Measurements from ENCODE around the gene NAALAD2.
"Not testable (repeated sequence)": the region's sequence is repeated elsewhere in the genome, so short reads cannot be mapped to it uniquely, and the experiment has no call there.

NAALAD2 gene

DNA sequence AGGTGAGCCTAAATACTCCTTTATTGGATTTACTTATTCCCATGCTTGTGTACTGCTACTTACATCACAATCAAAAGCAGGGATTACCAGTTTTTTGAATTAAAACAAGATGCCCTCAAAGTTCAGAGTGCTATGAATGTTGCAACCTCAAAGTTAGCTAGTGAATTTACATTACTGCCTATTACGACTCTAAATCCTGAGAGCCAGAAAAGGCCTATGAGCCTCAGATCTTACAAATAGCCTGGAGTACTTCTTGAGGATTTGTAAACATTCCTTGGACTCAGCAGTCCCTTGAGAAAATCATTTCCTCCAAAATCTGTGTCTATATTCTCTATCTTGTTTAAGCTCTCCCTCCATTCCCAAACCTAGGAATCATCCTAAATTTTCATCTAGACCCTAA, 62.9 kb downstream of the NAALAD2 start:
- no peak for DNase-seq

DNA sequence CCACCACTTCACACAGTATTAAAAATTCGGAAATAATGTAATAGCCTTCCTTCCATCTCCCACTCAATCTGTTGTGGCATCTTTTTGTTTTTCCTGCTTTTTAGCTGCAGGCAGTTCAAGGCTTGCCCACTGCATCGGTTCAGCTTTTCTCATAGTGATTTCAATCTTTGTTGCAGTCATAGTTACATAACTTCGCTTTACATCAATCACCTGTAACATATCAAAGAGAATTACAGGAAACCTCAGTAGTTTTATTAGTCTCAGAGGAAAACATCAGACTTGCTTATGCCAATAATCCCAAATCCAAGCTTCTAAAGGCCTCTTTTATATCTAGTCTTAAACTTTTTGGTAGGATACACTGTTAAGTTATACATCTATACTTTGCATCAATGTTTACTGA, 67.9 kb downstream of the NAALAD2 start:
- no peak for DNase-seq

DNA sequence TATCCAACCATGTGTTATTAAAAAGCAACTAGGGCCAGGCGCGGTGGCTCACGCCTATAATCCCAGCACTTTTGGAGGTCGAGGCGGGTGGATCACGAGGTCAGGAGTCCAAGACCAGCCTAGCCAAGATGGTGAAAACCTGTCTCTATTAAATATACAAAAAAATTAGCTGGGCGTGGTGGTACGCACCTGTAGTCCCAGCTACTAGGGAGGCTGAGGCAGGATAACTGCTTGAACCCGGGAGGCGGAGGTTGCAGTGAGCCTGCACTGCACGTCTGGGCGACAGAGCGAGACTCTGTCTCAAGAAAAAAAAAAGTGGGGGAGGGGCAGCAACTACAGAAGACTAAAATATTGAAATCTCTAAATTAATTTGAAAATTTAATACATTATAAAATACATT, 69.9 kb downstream of the NAALAD2 start:
- no peak for DNase-seq

DNA sequence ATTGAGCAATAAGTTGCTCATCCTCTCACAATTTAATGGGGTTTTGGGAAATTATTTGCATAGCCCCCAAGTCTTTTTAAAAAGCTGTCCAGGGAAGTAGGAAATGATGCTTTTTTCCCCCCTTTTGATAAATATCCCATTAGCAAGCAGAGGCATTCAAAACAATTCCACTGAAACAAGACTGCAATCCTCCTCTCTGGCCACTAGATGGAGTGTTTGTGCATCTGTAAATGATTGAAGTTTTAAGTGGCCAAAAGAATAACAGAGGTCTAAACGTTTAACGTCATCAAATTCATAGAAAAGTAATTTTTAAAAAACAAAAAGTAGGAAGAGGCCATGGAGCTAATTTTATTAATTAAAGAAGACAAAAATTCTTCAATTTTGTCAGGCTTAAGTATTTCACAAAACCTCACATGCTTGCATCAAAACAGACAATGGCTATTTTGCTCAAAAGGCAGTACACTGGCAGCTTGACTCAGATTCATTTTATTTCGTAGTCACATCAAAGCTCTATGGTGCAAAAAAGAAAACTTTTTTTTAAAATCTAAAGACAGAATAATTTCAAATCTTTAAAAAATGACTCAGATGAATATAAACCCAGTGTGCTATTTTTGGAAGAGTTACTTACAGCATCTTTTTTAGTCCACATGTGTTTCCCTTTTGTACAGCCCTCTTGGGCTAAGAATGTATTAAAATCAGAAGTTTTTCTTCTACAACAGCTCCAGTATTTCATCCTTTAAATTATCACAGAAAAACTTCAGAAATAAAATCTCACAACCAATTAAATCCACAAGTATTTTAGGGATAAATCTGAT, 70.6 kb downstream of the NAALAD2 start:
- peak; percentile 64 to 72 for DNase-seq

DNA sequence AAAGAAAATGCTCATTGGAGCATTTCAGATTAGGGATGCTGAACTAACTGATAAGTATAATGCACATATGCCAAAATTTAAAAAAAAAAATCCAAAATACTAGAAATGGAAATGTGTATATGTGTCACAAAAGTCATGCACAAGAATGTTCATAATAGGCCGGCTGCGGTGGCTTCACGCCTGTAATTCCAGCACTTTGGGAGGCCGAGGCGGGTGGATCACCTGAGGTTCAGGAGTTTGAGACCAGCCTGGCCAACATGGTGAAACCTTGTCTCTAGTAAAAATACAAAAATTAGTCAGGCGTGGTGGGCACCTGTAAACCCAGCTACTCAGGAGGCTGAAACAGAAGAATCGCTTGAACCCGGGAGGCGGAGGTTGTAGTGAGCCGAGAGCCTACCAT, 73.5 kb downstream of the NAALAD2 start:
- DNase-seq, result not testable (repeated sequence)

DNA sequence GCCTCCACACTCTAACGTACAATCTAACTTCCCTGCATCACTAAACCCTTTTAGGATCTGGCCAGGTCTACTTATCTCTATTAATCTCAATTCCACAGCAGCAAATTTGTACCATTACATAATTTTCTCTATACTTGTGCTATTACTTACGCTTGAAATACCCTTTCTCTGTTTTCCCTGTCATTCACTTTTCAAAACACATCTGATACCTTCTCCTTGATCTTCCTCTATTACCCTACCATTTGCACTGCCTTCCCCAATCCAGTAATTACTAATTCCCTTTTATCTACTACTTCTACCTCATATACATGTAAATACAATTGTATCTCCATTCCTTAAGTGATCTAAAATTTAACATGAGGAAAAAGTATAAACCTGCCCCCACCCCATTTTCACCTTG, 74.4 kb downstream of the NAALAD2 start:
- no peak for DNase-seq

DNA sequence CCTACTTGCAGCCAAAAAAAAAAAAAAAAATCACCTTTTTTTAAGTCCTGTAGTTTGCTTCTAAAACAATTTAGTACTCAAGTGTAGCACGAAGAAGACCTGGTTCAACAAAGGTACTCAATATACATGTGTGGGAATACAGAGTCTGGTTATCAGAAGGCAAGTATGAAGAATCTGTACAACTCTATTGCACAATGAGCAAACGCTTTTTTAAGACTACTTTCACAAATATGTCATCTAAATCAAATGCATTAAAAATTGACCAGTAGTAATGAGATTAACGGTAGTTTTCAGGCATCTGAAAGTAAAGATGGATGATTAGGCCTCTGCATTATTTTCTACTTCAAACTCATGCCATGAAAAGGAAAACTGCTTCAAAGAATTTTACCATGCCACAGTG, 78.9 kb downstream of the NAALAD2 start:
- no peak for DNase-seq

DNA sequence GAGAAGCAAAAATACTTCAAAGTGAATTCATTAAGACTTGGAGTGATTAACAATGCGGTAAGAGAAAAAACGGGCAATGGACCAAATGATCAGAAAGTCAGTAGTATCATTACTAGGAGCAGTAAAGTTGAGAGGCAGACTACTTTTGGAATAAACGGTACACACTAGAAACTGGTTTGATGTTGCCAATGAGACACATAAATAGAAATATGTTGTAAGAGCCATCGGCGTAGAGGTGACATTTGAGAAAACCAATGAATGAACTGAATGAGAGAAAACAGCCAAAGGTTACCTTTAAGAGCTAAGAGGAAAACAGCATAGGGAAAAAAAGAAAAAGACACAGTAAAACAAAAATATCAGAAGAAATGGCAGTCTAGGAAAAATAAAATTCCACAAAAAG, 82.1 kb downstream of the NAALAD2 start:
- DNase-seq, result no peak

DNA sequence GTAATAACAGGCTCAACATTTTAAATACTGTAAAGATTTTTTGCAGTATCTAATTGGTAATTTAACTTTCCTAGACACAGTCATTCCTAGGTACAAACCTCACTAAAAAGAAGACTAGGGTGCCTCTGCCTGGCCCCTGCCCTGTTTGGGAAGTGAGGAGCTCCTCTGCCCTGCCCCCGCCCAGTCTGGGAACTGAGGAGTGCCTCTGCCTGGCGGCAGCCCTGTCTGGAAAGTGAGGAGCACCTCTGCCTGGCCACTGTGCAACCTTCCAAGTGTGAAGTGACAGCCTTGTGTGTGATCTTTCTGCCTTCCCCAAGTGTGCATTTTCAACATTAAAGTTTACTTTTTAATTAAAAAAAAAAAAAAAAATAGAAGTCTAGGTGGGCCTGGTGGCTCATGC, 84.1 kb downstream of the NAALAD2 start:
- DNase-seq, result no peak

DNA sequence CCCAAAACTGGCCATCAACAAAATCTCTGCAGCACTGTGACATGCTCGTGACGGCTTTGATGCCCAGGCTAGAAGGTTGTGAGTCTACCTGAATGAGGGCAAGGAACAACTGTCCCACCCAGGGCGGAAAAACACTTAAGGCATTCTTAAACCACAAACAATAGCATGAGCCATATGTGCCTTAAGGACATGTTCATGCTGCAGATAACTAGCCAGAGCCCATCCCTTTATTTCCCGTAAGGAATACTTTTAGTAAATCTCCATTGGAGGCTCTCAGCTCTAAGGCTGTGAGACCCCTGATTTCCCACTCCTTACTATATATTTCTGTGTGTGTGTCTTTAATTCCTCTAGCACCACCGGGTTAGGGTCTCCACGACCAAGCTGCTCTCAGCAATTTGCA, 85.0 kb downstream of the NAALAD2 start:
- DNase-seq, result no peak

DNA sequence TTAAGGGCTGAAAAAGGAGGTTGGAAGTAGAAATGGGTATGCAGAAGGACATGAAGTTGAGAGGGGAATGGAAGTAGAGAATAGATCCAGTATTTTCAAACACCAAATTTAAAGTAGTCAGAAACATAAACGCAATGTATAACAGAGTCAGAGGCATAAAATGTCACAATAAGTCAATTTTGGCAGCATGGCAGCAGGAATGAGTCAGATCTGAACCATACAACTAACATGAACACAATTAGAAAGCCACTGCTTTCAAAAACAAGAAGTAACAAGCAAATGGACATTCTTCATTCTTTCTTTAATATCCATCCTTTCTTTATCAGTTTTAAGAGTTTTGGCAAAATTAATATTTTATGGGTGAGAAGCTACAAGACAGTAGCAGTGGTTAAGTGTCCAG, 85.9 kb downstream of the NAALAD2 start:
- peak; percentile 47 to 58 for DNase-seq

DNA sequence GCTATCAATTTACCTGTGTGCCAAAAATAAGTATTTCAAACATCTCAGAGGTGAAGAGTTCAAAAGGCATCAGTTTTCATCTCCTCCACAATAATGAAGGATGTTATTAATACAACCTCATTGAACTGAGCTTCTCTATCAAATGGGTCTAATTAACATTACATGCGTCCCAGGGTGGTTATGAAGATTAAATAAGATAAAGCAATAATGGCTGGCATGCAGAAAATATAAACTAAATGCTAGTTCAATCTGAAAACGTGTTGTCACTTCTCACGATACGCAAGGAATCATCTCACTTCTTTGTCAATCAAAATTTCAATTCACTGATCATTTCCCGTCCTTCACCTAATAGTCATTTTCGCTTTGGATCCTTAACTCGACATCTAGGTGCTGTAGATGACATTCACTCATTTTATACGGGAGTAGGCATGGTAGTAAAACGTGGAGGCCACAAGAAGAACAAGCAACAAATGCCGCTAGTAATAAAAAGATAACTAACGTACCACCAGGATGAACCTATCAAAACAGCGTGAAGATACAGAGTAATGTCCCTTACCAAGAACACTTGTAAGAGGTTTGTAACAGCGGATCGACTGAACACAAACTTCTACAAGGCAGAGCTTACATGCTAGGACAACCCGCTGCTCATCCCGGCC, 87.5 kb downstream of the NAALAD2 start:
- peak in 1 of 2 experiments; percentile 18 for DNase-seq

DNA sequence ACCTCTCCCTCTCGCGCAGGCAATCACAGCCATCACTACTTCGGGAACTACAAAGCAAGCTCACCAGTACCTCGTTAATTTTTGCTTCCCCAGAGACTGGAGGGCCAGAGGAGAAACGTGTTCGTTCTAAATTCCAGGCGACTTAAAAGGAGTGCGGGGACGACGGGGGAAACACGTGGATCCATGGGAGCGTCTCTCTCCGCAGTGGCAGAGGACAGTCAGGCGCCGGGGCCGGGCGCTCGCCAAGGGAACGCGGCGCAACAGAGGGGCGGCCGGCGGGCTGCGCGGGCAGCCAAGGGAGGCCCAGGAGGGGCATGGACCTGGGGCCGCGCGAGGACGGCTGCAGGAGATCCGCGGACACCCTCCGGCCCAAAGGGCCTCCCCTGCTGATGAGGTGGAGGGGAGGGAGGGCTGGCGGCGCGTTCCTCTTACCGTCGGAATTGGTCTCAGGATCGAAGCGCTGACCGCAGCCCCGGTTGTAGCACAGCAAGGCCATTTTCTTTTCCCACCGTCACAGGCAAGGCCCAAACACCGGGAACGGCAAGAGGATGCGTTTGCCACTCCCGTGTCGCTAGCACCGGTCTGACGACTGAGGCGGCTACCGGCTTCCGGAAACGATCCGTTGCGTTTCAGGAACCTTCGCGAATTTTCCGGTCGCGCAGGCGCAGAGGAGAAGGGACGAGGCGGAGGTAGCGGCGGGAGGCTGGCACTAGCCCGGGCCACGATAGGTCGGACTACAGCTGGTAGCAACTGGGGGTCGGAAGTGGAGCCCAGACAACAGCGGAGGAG, 88.2 kb downstream of the NAALAD2 start, which contains the start of gene CHORDC1:
CHORDC1 (minus strand) TSS at position 591 of the 789 bp plus-strand sequence; CDS start at position 496, 95 bp downstream.
- DNase-seq, result peak; percentile 80 to 84

DNA sequence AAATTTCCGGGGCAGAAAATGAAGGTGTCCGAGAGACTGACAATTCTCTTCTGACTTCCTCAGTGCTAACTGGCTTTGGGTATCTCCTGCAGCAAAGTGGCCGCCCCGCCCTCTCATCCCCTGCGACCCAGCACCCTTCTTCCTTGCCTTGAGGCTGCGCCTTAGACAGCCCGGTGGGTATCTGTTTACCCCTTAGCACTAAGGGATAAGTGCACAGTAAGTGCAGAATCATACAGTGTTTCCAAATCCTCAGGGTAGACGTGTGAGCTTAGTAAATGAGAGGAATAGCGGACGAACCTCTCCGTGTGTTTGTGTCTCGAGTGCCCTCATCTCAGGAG, 88.8 kb downstream of the NAALAD2 start:
- no peak for DNase-seq

DNA sequence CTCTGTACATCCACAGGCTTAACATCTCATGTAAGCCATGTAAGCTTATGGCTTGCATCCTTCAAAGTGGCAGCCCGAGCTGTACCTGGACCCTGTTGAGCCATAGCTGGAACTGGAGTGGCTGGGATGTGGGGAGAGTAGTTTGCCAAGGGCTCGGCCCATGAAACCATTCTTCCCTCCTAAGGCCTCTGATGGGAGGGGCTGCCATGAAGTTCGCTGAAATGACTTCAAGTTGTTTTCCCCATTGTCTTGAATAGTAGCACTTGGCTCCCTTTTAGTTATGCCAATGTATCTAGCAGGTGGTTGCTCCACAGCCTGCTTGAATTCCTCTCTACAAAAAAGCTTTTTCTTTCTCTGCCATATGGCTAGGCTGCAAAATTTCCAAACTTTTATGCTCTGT, 93.6 kb downstream of the NAALAD2 start:
- DNase-seq, result no peak

DNA sequence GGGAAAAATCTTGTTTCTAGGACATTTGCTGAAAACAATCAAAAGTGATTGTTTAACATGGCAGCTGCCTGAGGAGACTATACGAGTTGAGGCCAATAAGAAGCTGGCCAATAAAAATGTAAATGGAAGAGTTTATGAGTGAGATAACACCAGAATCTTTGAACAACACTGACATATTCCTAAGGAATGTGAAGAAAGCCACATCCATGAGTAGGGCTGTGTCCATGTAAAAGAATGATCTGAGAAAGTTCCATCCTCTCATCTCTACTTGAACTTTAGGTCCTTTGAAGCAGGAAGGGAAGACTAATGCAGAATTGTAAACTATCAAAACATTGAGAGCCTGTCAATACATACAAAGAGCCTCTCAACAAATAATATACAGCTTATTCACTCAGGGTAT, 95.3 kb downstream of the NAALAD2 start:
- DNase-seq, result no peak

DNA sequence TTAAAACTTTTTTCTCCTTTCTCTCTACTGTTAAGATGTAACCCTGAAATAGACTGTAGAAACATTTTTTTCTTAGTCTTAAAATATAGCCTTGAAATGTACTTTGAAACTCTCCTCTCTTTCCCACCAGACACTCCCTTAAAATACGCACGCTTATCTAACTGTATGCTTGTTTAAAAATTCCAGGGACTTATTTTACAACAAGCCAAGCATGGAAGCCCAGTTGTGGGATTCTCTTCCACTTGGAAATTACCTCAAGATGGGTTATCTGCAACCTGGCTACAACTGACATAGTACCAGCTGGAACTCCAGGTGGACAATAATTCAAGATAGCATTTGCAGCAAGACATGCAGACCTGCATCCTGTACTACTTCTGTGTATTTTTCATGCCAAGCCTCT, 100.5 kb downstream of the NAALAD2 start:
- DNase-seq, result no peak

DNA sequence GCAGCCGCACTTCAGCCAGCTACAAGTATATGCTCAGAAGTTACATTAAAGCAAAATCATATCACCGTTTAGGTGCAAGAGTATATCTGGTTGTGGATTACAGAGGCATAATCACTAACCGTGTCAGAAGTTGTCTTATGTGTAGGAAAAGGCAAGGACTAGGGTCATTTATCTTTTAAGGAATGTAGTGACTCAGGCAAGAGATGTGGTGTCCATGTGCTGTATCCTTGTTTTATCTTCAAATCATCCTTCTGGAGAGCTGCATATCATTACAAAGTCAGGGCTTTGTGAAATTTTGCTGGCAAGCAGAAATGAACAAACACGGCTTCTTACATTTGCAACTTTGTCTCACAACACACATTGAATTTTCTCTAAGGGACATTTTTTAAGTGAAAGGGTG, 101.1 kb downstream of the NAALAD2 start:
- no peak for DNase-seq

DNA sequence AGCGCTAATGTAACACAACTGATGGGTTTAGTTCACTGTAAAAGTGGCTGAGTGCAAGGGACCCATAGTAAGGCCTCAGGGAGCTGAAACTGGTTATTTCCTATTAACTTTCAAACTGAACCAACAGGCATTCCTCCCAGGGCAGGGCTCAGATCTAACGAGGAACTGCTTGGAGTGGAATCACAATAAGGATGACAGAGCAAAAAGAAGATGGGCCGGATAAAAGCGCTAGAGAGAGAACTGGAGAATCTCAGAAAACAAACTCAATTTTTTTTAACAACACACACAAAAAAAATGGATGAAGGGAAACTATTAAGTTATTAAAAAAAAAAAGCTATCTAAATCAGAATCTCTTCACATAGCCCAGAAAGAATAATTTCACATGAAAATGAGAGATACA, 102.5 kb downstream of the NAALAD2 start:
- no peak for DNase-seq

DNA sequence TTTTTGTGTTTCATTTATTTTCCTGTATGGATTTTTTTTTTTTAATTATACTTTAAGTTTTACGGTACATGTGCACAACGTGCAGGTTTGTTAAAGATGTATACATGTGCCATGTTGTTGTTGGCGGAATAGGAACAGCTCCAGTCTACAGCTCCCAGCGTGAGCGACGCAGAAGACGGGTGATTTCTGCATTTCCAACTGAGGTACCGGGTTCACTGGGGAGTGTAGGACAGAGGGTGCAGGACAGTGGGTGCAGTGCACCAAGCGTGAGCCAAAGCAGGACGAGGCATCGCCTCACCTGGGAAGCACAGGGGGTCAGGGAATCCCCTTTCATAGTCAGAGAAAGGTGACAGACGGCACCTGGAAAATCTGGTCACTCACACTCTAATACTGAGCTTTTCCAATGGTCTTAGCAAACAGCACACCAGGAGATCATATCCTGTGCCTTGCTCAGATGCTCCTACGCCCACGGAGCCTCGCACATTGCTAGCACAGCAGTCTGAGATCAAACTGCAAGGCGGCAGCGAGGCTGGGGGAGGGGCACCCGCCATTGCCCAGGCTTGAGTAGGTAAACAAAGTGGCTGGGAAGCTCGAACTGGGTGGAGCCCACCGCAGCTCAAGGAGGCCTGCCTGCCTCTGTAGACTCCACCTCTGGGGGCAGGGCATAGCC, 105.6 kb downstream of the NAALAD2 start:
- not testable (repeated sequence) for DNase-seq

DNA sequence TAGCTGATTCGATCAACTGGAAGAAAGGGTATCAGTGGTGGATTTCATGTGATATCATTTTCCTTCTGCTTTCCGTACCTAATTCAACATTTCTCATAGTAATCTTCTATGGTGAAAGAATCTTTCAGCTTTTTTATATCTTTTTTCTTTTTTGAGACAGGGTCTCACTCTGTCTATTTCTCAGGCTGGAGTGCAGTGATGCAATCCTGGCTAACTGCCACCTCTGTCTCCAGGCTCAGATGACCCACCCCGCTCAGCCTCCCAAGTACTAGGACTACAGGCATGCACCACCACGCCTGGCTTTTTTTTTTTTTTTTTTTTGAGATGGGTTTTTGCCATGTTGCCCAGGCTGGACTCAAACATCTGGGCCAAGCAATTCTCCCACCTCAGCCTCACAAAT, 107.0 kb downstream of the NAALAD2 start:
- no peak for DNase-seq
